GM12891 (cell line): ENCODE results near the gene TRIP6.

Source experiments
- DNase-seq: peaks from one replicate; pipeline ENCODE4 v3.0.0; 2011; ENCODE audit warnings: low spot score; ENCODE audit not compliant: insufficient read length
- FAIRE-seq: peaks from 2 replicates; lab custom pipeline; 2011; peaks lifted over from hg19 to GRCh38; lab: Jason Lieb, UNC
- PAX5 ChIP-seq: IDR thresholded peaks from 2 replicates; pipeline ENCODE4 v1.6.1; 2011; ENCODE audit warnings: low read length, moderate library complexity, mild to moderate bottlenecking; ENCODE audit not compliant: insufficient read depth, severe bottlenecking
- POLR2A ChIP-seq: IDR thresholded peaks from 2 replicates; pipeline ENCODE4 v1.6.1; 2011; ENCODE audit warnings: low read depth, low read length, control low read depth
- POLR2AphosphoS5 ChIP-seq: IDR thresholded peaks from 2 replicates; pipeline ENCODE4 v1.6.1; 2011; ENCODE audit warnings: low read depth, low read length, control low read depth
- POU2F2 ChIP-seq: IDR thresholded peaks from 2 replicates; pipeline ENCODE4 v1.6.1; 2011; ENCODE audit warnings: low read depth, mild to moderate bottlenecking, control low read depth, low read length, moderate library complexity
- SPI1 ChIP-seq: IDR thresholded peaks from 2 replicates; pipeline ENCODE4 v1.6.1; 2011; ENCODE audit warnings: low read depth, low read length, control low read depth
- TAF1 ChIP-seq: IDR thresholded peaks from 2 replicates; pipeline ENCODE4 v1.6.1; 2011; ENCODE audit warnings: low read depth, low read length, control low read depth

TRIP6 gene

GRCh38 chr7:100888291-100888987, 21.3 kb downstream of the TRIP6 start:
- peak; percentile 69 for FAIRE-seq
- DNase-seq: no peak
- TF ChIP-seq POLR2A: peak; percentile 53; the same call in 1 of the 2 replicates
- no peak; the same call in 1 of the 2 replicates for TF ChIP-seq POLR2AphosphoS5

- FAIRE-seq (peak; percentile 5), DNase-seq (no peak)
- TF ChIP-seq PAX5 (no peak), POLR2AphosphoS5 (peak; percentile 80; the same call in 1 of the 2 replicates), SPI1 (no peak), POLR2A (peak; percentile 71), TAF1 (peak; percentile 63), POU2F2 (0 out of 2 replicates have a peak, but pooled peaks have one; percentile 60)
Observed at GRCh38 chr7:100888988-100889750, 22.0 kb downstream of the TRIP6 start, which contains the start of gene UFSP1. Gene UFSP1, minus strand, starts transcription at chr7:100889715. Its CDS starts 444 bp downstream, at chr7:100889271.

GRCh38 chr7:100890653-100891567, 23.7 kb downstream of the TRIP6 start:
- FAIRE-seq (no peak), DNase-seq (no peak)
- no peak for TF ChIP-seq TAF1

- no peak for TF ChIP-seq POLR2AphosphoS5
- TF ChIP-seq POU2F2: no peak
- no peak for TF ChIP-seq PAX5
- no peak for TF ChIP-seq SPI1
- no peak for TF ChIP-seq POLR2A
- TF ChIP-seq TAF1: no peak
- FAIRE-seq (peak; percentile 72), DNase-seq (no peak)
Observed at GRCh38 chr7:100891568-100892247, 24.5 kb downstream of the TRIP6 start.

- no peak for TF ChIP-seq SPI1
- no peak for TF ChIP-seq POLR2A
- no peak for TF ChIP-seq POLR2AphosphoS5
- no peak for TF ChIP-seq PAX5
- TF ChIP-seq POU2F2: no peak
- no peak for TF ChIP-seq TAF1
- no peak for FAIRE-seq
Observed at GRCh38 chr7:100892364-100893317, 25.5 kb downstream of the TRIP6 start.

GRCh38 chr7:100893318-100893895, 26.2 kb downstream of the TRIP6 start:
- DNase-seq (no peak), FAIRE-seq (no peak)
- TF ChIP-seq POU2F2: no peak
- no peak for TF ChIP-seq POLR2A
- TF ChIP-seq SPI1: no peak
- TF ChIP-seq TAF1: no peak

More at GRCh38 chr7:100892364-100893317, 25.5 kb downstream of the TRIP6 start:
- DNase-seq: no peak

- FAIRE-seq (no peak), DNase-seq (no peak)
- no peak for TF ChIP-seq SPI1
- TF ChIP-seq POLR2AphosphoS5: no peak
- no peak for TF ChIP-seq PAX5
- TF ChIP-seq POLR2A: no peak
- no peak for TF ChIP-seq TAF1
Observed at GRCh38 chr7:100893910-100894721, 26.9 kb downstream of the TRIP6 start.
